Activated naive CD8-positive, alpha-beta T cell (primary cell): ENCODE measurements around the gene LRRC58.
"Not testable (repeated sequence)": the region's sequence is repeated elsewhere in the genome, so short reads cannot be mapped to it uniquely, and the experiment has no call there.

Experiments used
- H3K27ac Mint-ChIP-seq: one replicate; pipeline ENCODE4 v1.8.0; 2021; ENCODE audit warnings: mixed read lengths
- H3K27me3 Mint-ChIP-seq: one replicate; pipeline ENCODE4 v1.8.0; 2021; ENCODE audit warnings: mixed read lengths
- H3K36me3 Mint-ChIP-seq: one replicate; pipeline ENCODE4 v1.8.0; 2021; ENCODE audit warnings: mixed read lengths
- H3K4me1 Mint-ChIP-seq: one replicate; pipeline ENCODE4 v1.8.0; 2021; ENCODE audit warnings: low read depth, mixed read lengths
- H3K4me3 Mint-ChIP-seq: one replicate; pipeline ENCODE4 v1.8.0; 2021; ENCODE audit warnings: mild to moderate bottlenecking, mixed read lengths
- H3K9me3 Mint-ChIP-seq: one replicate; pipeline ENCODE4 v1.8.0; 2021; ENCODE audit warnings: low read depth, mixed read lengths

LRRC58 gene

GRCh38 chr3:120348991-120349854 is at the start of gene LRRC58:
LRRC58 (minus strand) TSS chr3:120349354; CDS start chr3:120349243, 111 bp downstream.
- peaks cover 44% of the 10 kb centered on the region for H3K4me1 Mint-ChIP-seq
- no peaks in the 10 kb centered on the region for H3K27me3 Mint-ChIP-seq
- H3K27ac Mint-ChIP-seq, result peak within 1 kb of the TSS; percentile 96
- H3K4me3 Mint-ChIP-seq, result peak within 1 kb of the TSS; percentile 90
- H3K9me3 Mint-ChIP-seq, result no peaks in the 10 kb centered on the region
- H3K36me3 Mint-ChIP-seq, result peaks cover 13% of the 10 kb centered on the region

GRCh38 chr3:120396469-120396868 is 47.3 kb upstream of the LRRC58 start:
- Mint-ChIP-seq H3K9me3 (no peaks in the 10 kb centered on the region), H3K27ac (no peak overlapping the region), H3K27me3 (no peaks in the 10 kb centered on the region), H3K36me3 (no peaks in the 10 kb centered on the region), H3K4me1 (no peaks in the 10 kb centered on the region), H3K4me3 (no peak overlapping the region)

GRCh38 chr3:120394347-120394746 is 45.2 kb upstream of the LRRC58 start:
- H3K27ac Mint-ChIP-seq, result no peak overlapping the region
- H3K4me3 Mint-ChIP-seq, result no peak overlapping the region
- no peaks in the 10 kb centered on the region for H3K9me3 Mint-ChIP-seq
- H3K36me3 Mint-ChIP-seq, result no peaks in the 10 kb centered on the region
- no peaks in the 10 kb centered on the region for H3K27me3 Mint-ChIP-seq
- H3K4me1 Mint-ChIP-seq, result no peaks in the 10 kb centered on the region

GRCh38 chr3:120393761-120394160 is 44.6 kb upstream of the LRRC58 start:
- H3K4me1 Mint-ChIP-seq, result no peaks in the 10 kb centered on the region
- H3K9me3 Mint-ChIP-seq, result no peaks in the 10 kb centered on the region
- H3K27ac Mint-ChIP-seq, result no peak overlapping the region
- no peak overlapping the region for H3K4me3 Mint-ChIP-seq
- no peaks in the 10 kb centered on the region for H3K27me3 Mint-ChIP-seq
- H3K36me3 Mint-ChIP-seq, result no peaks in the 10 kb centered on the region

GRCh38 chr3:120393243-120393642 is 44.1 kb upstream of the LRRC58 start:
- Mint-ChIP-seq H3K4me3 (no peak overlapping the region), H3K4me1 (no peaks in the 10 kb centered on the region), H3K36me3 (no peaks in the 10 kb centered on the region), H3K27me3 (no peaks in the 10 kb centered on the region), H3K9me3 (no peaks in the 10 kb centered on the region), H3K27ac (no peak overlapping the region)

GRCh38 chr3:120382941-120383447 is 33.8 kb upstream of the LRRC58 start:
- no peaks in the 10 kb centered on the region for H3K4me1 Mint-ChIP-seq
- H3K36me3 Mint-ChIP-seq, result no peaks in the 10 kb centered on the region
- H3K9me3 Mint-ChIP-seq, result no peaks in the 10 kb centered on the region

GRCh38 chr3:120381503-120381902 is 32.3 kb upstream of the LRRC58 start:
- Mint-ChIP-seq H3K4me1 (no peaks in the 10 kb centered on the region), H3K27ac (no peak overlapping the region), H3K4me3 (no peak overlapping the region), H3K27me3 (peaks cover 2% of the 10 kb centered on the region), H3K9me3 (no peaks in the 10 kb centered on the region), H3K36me3 (no peaks in the 10 kb centered on the region)

More at GRCh38 chr3:120382941-120383447, 33.8 kb upstream of the LRRC58 start:
- peaks cover 2% of the 10 kb centered on the region for H3K27me3 Mint-ChIP-seq
- H3K27ac Mint-ChIP-seq, result no peak overlapping the region
- no peak overlapping the region for H3K4me3 Mint-ChIP-seq

- H3K4me3 Mint-ChIP-seq, H3K4me1 Mint-ChIP-seq, H3K27ac Mint-ChIP-seq, H3K27me3 Mint-ChIP-seq, H3K9me3 Mint-ChIP-seq, H3K36me3 Mint-ChIP-seq: not testable (repeated sequence)
Observed at GRCh38 chr3:120377948-120378347, 28.8 kb upstream of the LRRC58 start.

GRCh38 chr3:120370463-120370862 is 21.3 kb upstream of the LRRC58 start:
- Mint-ChIP-seq H3K4me1 (no peaks in the 10 kb centered on the region), H3K9me3 (no peaks in the 10 kb centered on the region), H3K27me3 (peaks cover 10% of the 10 kb centered on the region), H3K4me3 (no peak overlapping the region), H3K27ac (no peak overlapping the region), H3K36me3 (no peaks in the 10 kb centered on the region)

- no peaks in the 10 kb centered on the region for H3K4me1 Mint-ChIP-seq
- H3K4me3 Mint-ChIP-seq, result no peak overlapping the region
- H3K36me3 Mint-ChIP-seq, result no peaks in the 10 kb centered on the region
- peaks cover 10% of the 10 kb centered on the region for H3K27me3 Mint-ChIP-seq
- no peak overlapping the region for H3K27ac Mint-ChIP-seq
- no peaks in the 10 kb centered on the region for H3K9me3 Mint-ChIP-seq
Observed at GRCh38 chr3:120369037-120369467, 19.9 kb upstream of the LRRC58 start.

- Mint-ChIP-seq H3K4me3 (no peak overlapping the region), H3K9me3 (no peaks in the 10 kb centered on the region)
Observed at GRCh38 chr3:120368172-120368571, 19.0 kb upstream of the LRRC58 start.

GRCh38 chr3:120364821-120365220 is 15.7 kb upstream of the LRRC58 start:
- Mint-ChIP-seq H3K9me3 (no peaks in the 10 kb centered on the region), H3K27me3 (peaks cover 15% of the 10 kb centered on the region), H3K27ac (no peak overlapping the region), H3K36me3 (no peaks in the 10 kb centered on the region), H3K4me1 (no peaks in the 10 kb centered on the region), H3K4me3 (no peak overlapping the region)

More at GRCh38 chr3:120368172-120368571, 19.0 kb upstream of the LRRC58 start:
- H3K27ac Mint-ChIP-seq, result no peak overlapping the region
- H3K4me1 Mint-ChIP-seq, result no peaks in the 10 kb centered on the region
- no peaks in the 10 kb centered on the region for H3K36me3 Mint-ChIP-seq
- H3K27me3 Mint-ChIP-seq, result peaks cover 10% of the 10 kb centered on the region

- no peak overlapping the region for H3K4me3 Mint-ChIP-seq
- H3K27me3 Mint-ChIP-seq, result peaks cover 15% of the 10 kb centered on the region
- no peak overlapping the region for H3K27ac Mint-ChIP-seq
- no peaks in the 10 kb centered on the region for H3K9me3 Mint-ChIP-seq
- H3K4me1 Mint-ChIP-seq, result no peaks in the 10 kb centered on the region
- no peaks in the 10 kb centered on the region for H3K36me3 Mint-ChIP-seq
Observed at GRCh38 chr3:120364101-120364500, 14.9 kb upstream of the LRRC58 start.

- Mint-ChIP-seq H3K27me3 (peaks cover 15% of the 10 kb centered on the region), H3K9me3 (no peaks in the 10 kb centered on the region)
Observed at GRCh38 chr3:120357807-120358206, 8.7 kb upstream of the LRRC58 start.

GRCh38 chr3:120355486-120355885 is 6.3 kb upstream of the LRRC58 start:
- peaks cover 11% of the 10 kb centered on the region for H3K27me3 Mint-ChIP-seq
- H3K4me1 Mint-ChIP-seq, result no peaks in the 10 kb centered on the region
- H3K9me3 Mint-ChIP-seq, result no peaks in the 10 kb centered on the region
- H3K4me3 Mint-ChIP-seq, result no peak overlapping the region
- no peak overlapping the region for H3K27ac Mint-ChIP-seq
- H3K36me3 Mint-ChIP-seq, result no peaks in the 10 kb centered on the region

More at GRCh38 chr3:120357807-120358206, 8.7 kb upstream of the LRRC58 start:
- H3K36me3 Mint-ChIP-seq, result no peaks in the 10 kb centered on the region
- no peaks in the 10 kb centered on the region for H3K4me1 Mint-ChIP-seq
- no peak overlapping the region for H3K4me3 Mint-ChIP-seq
- H3K27ac Mint-ChIP-seq, result no peak overlapping the region
